ENCODE results near the gene GNAS-AS1. TPM values are rescaled to one million over a fixed set of nuclear protein-coding genes. Genes with fewer than 3 reads are reported as not detected.

The GNAS-AS1 gene
- total and polyA plus RNA-seq, 2 of the 8 experiments (the other 6 are each of a cell fraction or from before 2014, with no cell fraction given): 4.7 to 13.7 TPM

GRCh38 chr20:58797371-58798338 is 53.0 kb downstream of the GNAS-AS1 start:
- Histone ChIP-seq H4K91ac (replicated peaks; ENCODE audit: insufficient read length, low read length) (peak overlapping the region; percentile 9), H3K23ac (ENCODE audit: insufficient read length) (no peak overlapping the region), H3K79me2 (ENCODE audit: control insufficient read depth in 1 of 2, insufficient read depth in 2 of 2, low read length in 2 of 2) (no peaks in the 10 kb centered on the region), H3K27ac (ENCODE audit: low read depth, low read length) (no peak overlapping the region), H3K27me3 (replicated peaks in 1 of 4; ENCODE audit: control insufficient read depth in 3 of 4, extremely low read depth in 1 of 4, insufficient read depth in 3 of 4, low read length in 3 of 4) (no peaks in the 10 kb centered on the region), H2AFZ (ENCODE audit: low read length) (no peak overlapping the region), H2BK12ac (ENCODE audit: low read depth, low read length) (peak overlapping the region; percentile 60; the same call in 1 of the 2 replicates), H2BK120ac (replicated peaks; ENCODE audit: low read depth, low read length) (no peak overlapping the region), H4K8ac (ENCODE audit: extremely low read depth, insufficient read depth, low read length) (peak overlapping the region; percentile 43; the same call in 1 of the 2 replicates), H3K9me3 (ENCODE audit: insufficient read depth in 2 of 2, low read depth in 1 of 2, low read length in 1 of 2) (no peaks in the 10 kb centered on the region), H3K4me2 (ENCODE audit: insufficient read depth in 1 of 2, low read depth in 2 of 2, low read length in 2 of 2) (no peak overlapping the region), H2BK20ac (ENCODE audit: low read length) (no peak overlapping the region), H4K20me1 (replicated peaks in 1 of 2; ENCODE audit: control insufficient read depth in 1 of 2, insufficient read depth in 2 of 2, low read length in 2 of 2) (no peaks in the 10 kb centered on the region), H3K18ac (ENCODE audit: extremely low read depth, low read length) (peak overlapping the region; percentile 71; the same call in 1 of the 2 replicates), H3K36me3 (ENCODE audit: control insufficient read depth in 2 of 4, insufficient read depth in 4 of 4, low read length in 3 of 4) (no peaks in the 10 kb centered on the region), H2BK5ac (ENCODE audit: low read depth, low read length) (no peak overlapping the region), H3K4ac (replicated peaks; ENCODE audit: insufficient read length, low read depth, low read length) (no peak overlapping the region), H2AK5ac (ENCODE audit: low read depth, low read length) (no peak overlapping the region), H2BK15ac (ENCODE audit: low read length) (peak overlapping the region; percentile 31; the same call in 1 of the 2 replicates), H3K4me3 (ENCODE audit: extremely low read depth in 1 of 4, insufficient read depth in 2 of 4, low read depth in 3 of 4, low read length in 4 of 4) (no peak overlapping the region), H3K4me1 (replicated peaks in 1 of 4; ENCODE audit: control insufficient read depth in 3 of 4, insufficient read depth in 4 of 4, low read length in 3 of 4) (peaks cover 4 to 10% (median 7%) of the 10 kb centered on the region in 4 experiments; a peak in 5 of 7 replicates), H3K9ac (replicated peaks in 1 of 4; ENCODE audit: extremely low read depth in 1 of 4, low read depth in 3 of 4, low read length in 3 of 4) (no peak overlapping the region), H3K14ac (ENCODE audit: insufficient read length) (no peak overlapping the region), H3K79me1 (ENCODE audit: low read depth, low read length) (no peaks in the 10 kb centered on the region), H3K56ac (replicated peaks; ENCODE audit: insufficient read length, low read depth, low read length) (no peak overlapping the region), H4K5ac (ENCODE audit: insufficient read length, low read depth, low read length) (no peak overlapping the region), H3K23me2 (ENCODE audit: low read depth, low read length) (no peaks in the 10 kb centered on the region)
- ChIA-PET POLR2A (ENCODE audit: partially characterized antibody) (interaction anchor here (0.9 to 2.8 kb wide), 3 partner anchors 16 to 81 kb away, joined by 3 to 7 read pairs (median 4); no protein-coding TSS in a partner anchor), CTCF (ENCODE audit: partially characterized antibody) (interaction anchor here (0.7 to 1.2 kb wide), 6 partner anchors 9 to 147 kb away, joined by 3 to 5 read pairs (median 4); no protein-coding TSS in a partner anchor)
- TF ChIP-seq JUN (IDR thresholded peaks at IDR 0.05; ENCODE audit: low read depth, low read length): no peak
- DNase-seq (ENCODE audit: low read depth in 1 of 2, low spot score in 2 of 2): no peak
- 89% methylated on average over 25 of the region's 26 CpGs; no CpG with 5 or more reads in 1 of the 2 experiments for WGBS, 2 experiments (ENCODE audit: extremely low coverage in 1 of 2, insufficient coverage in 1 of 2, insufficient read length in 1 of 2, insufficient replicate concordance in 2 of 2, low coverage in 1 of 2, low lambda C conversion rate in 2 of 2, missing lambda C conversion rate in 1 of 2)
- no peak for FAIRE-seq
